Measurements from ENCODE around the gene RAP2A. TPM values are rescaled to one million over a fixed set of nuclear protein-coding genes. Genes with fewer than 3 reads are reported as not detected.

RAP2A gene
- total RNA-seq, 3 donors from 2014 or later (not counting 1 experiment from before 2014, with no cell fraction given) = 25.9 to 48.1 (median 30.9) TPM

GRCh38 chr13:97403893-97404750 is 29.8 kb upstream of the RAP2A start:
- Mint-ChIP-seq H3K36me3 (no peaks in the 10 kb centered on the region), H3K27me3 (ENCODE audit: low read depth in 2 of 2) (peaks cover 9 to 14% of the 10 kb centered on the region in 2 donors), H3K9me3 (peaks cover 0 to 2% of the 10 kb centered on the region in 2 donors), H3K4me1 (no peaks in the 10 kb centered on the region), H3K4me3 (no peak overlapping the region), H3K27ac (no peak overlapping the region)
- peaks cover 4% of the 10 kb centered on the region for H3K27me3 ChIP-seq (ENCODE audit: control insufficient read depth, insufficient read depth, low read length)
- ATAC-seq (no peak), DNase-seq (no peak)
- no peak overlapping the region for H3K4me3 ChIP-seq (ENCODE audit: low read length)
- H3K27ac ChIP-seq (ENCODE audit: low read length) = no peak overlapping the region
- no peaks in the 10 kb centered on the region for H3K9me3 ChIP-seq (ENCODE audit: control insufficient read depth, insufficient read depth, low read length)
- no peaks in the 10 kb centered on the region for H3K36me3 ChIP-seq (ENCODE audit: control insufficient read depth, insufficient read depth, low read length)
- H3K4me1 ChIP-seq (ENCODE audit: control insufficient read depth, insufficient read depth, low read length) = no peaks in the 10 kb centered on the region
- intact Hi-C loops (cut with micrococcal nuclease) = no loop called here
- no peak for TF ChIP-seq CTCF (IDR thresholded peaks at IDR 0.05)
- WGBS (ENCODE audit: insufficient coverage) = 92% methylated on average over 3 of the region's 3 CpGs

GRCh38 chr13:97407540-97407939 is 26.4 kb upstream of the RAP2A start:
- WGBS (ENCODE audit: insufficient coverage) = no CpG with 5 or more reads among the region's 2 CpGs
- no peaks in the 10 kb centered on the region for H3K36me3 ChIP-seq (ENCODE audit: control insufficient read depth, insufficient read depth, low read length)
- Mint-ChIP-seq H3K36me3 (no peaks in the 10 kb centered on the region), H3K27ac (no peak overlapping the region), H3K27me3 (ENCODE audit: low read depth in 2 of 2) (peaks cover 9 to 14% of the 10 kb centered on the region in 2 donors), H3K4me1 (no peaks in the 10 kb centered on the region), H3K9me3 (peaks cover 0 to 2% of the 10 kb centered on the region in 2 donors), H3K4me3 (no peak overlapping the region)
- no peak overlapping the region for H3K4me3 ChIP-seq (ENCODE audit: low read length)
- no peaks in the 10 kb centered on the region for H3K9me3 ChIP-seq (ENCODE audit: control insufficient read depth, insufficient read depth, low read length)
- intact Hi-C loops (cut with micrococcal nuclease) = no loop called here
- peaks cover 4% of the 10 kb centered on the region for H3K27me3 ChIP-seq (ENCODE audit: control insufficient read depth, insufficient read depth, low read length)
- ATAC-seq (no peak), DNase-seq (no peak)
- no peak for TF ChIP-seq CTCF (IDR thresholded peaks at IDR 0.05)
- no peaks in the 10 kb centered on the region for H3K4me1 ChIP-seq (ENCODE audit: control insufficient read depth, insufficient read depth, low read length)
- H3K27ac ChIP-seq (ENCODE audit: low read length) = no peak overlapping the region

- intact Hi-C loops (cut with micrococcal nuclease) = no loop called here
- H3K9me3 ChIP-seq (ENCODE audit: control insufficient read depth, insufficient read depth, low read length) = no peaks in the 10 kb centered on the region
- Mint-ChIP-seq H3K4me1 (no peaks in the 10 kb centered on the region), H3K36me3 (no peaks in the 10 kb centered on the region), H3K27me3 (ENCODE audit: low read depth in 2 of 2) (peaks cover 9 to 14% of the 10 kb centered on the region in 2 donors), H3K27ac (no peak overlapping the region), H3K4me3 (no peak overlapping the region), H3K9me3 (peaks cover 0 to 2% of the 10 kb centered on the region in 2 donors)
- WGBS (ENCODE audit: insufficient coverage) = 100% methylated on average over 2 of the region's 2 CpGs
- no peaks in the 10 kb centered on the region for H3K4me1 ChIP-seq (ENCODE audit: control insufficient read depth, insufficient read depth, low read length)
- no peak for ATAC-seq
- no peak overlapping the region for H3K4me3 ChIP-seq (ENCODE audit: low read length)
- DNase-seq = no peak
- peaks cover 4% of the 10 kb centered on the region for H3K27me3 ChIP-seq (ENCODE audit: control insufficient read depth, insufficient read depth, low read length)
- no peak overlapping the region for H3K27ac ChIP-seq (ENCODE audit: low read length)
- TF ChIP-seq CTCF (IDR thresholded peaks at IDR 0.05) = no peak
- H3K36me3 ChIP-seq (ENCODE audit: control insufficient read depth, insufficient read depth, low read length) = no peaks in the 10 kb centered on the region
Measured at GRCh38 chr13:97408938-97409337, 25.0 kb upstream of the RAP2A start.
